HPDE6-E6E7 (cell line): ENCODE data around the gene ODF2.
A peak's percentile ranks its signal among the peaks of the same experiment; 100 is the strongest.
"Not testable (repeated sequence)": the region's sequence is repeated elsewhere in the genome, so short reads cannot be mapped to it uniquely, and the experiment has no call there.

Experiments
- DNase-seq: peaks from one replicate; pipeline ENCODE4 v3.0.0; 2011; ENCODE audit warnings: missing footprints; ENCODE audit errors: extremely low spot score

Gene ODF2

GRCh38 chr9:128423356-128423755 is 32.5 kb upstream of the ODF2 start:
- not testable (repeated sequence) for DNase-seq

- DNase-seq, result no peak
These were observed 31.5 kb upstream of the ODF2 start for GRCh38 chr9:128424268-128424780.

- no peak for DNase-seq
These were observed 26.9 kb upstream of the ODF2 start for GRCh38 chr9:128428644-128429512.

- DNase-seq, result no peak
These were observed 26.2 kb upstream of the ODF2 start for GRCh38 chr9:128429513-128430086.

- no peak for DNase-seq
These were observed 24.6 kb upstream of the ODF2 start for GRCh38 chr9:128431207-128431606.

- no peak for DNase-seq
These were observed 21.5 kb upstream of the ODF2 start for GRCh38 chr9:128434340-128434739.

GRCh38 chr9:128435611-128436010 is 20.2 kb upstream of the ODF2 start:
- no peak for DNase-seq

GRCh38 chr9:128438343-128439109 is 17.3 kb upstream of the ODF2 start:
- DNase-seq, result peak; percentile 67

- DNase-seq, result no peak
These were observed 16.5 kb upstream of the ODF2 start for GRCh38 chr9:128439273-128439672.

GRCh38 chr9:128442150-128442549 is 13.7 kb upstream of the ODF2 start:
- no peak for DNase-seq

GRCh38 chr9:128446505-128446904 is 9.3 kb upstream of the ODF2 start:
- DNase-seq, result not testable (repeated sequence)

- DNase-seq, result no peak
These were observed 7.1 kb upstream of the ODF2 start for GRCh38 chr9:128448746-128449145.

GRCh38 chr9:128454991-128455390 is 815 bp upstream of the ODF2 start:
- DNase-seq, result no peak

GRCh38 chr9:128456613-128457061 is 831 bp downstream of the ODF2 start:
- peak; percentile 84 for DNase-seq

- no peak for DNase-seq
These were observed 1.4 kb downstream of the ODF2 start for GRCh38 chr9:128457207-128457606.

- DNase-seq, result no peak
These were observed 3.2 kb downstream of the ODF2 start for GRCh38 chr9:128459011-128459410.

- no peak for DNase-seq
These were observed 13.3 kb downstream of the ODF2 start for GRCh38 chr9:128469070-128469469.

- no peak for DNase-seq
These were observed 14.8 kb downstream of the ODF2 start for GRCh38 chr9:128470560-128470959.

- no peak for DNase-seq
These were observed 17.3 kb downstream of the ODF2 start for GRCh38 chr9:128473104-128473503.

GRCh38 chr9:128475867-128476266 is 20.1 kb downstream of the ODF2 start:
- no peak for DNase-seq

- no peak for DNase-seq
These were observed 23.5 kb downstream of the ODF2 start for GRCh38 chr9:128479262-128479661.

GRCh38 chr9:128481561-128481960 is 25.8 kb downstream of the ODF2 start:
- no peak for DNase-seq
